Measurements from ENCODE around the gene C11orf24.

- no peak for TF ChIP-seq EZH2 (IDR thresholded peaks at IDR 0.05)
- no peak for TF ChIP-seq POLR2AphosphoS5 (IDR thresholded peaks at IDR 0.05; ENCODE audit: borderline replicate concordance, low read depth, low read length)
These were observed 42.7 kb upstream of the C11orf24 start for GRCh38 chr11:68314203-68315170.

All from SK-N-MC (cell line).